ENCODE measurements around the gene ZNF785. TPM values are rescaled to one million over a fixed set of nuclear protein-coding genes. Genes with fewer than 3 reads are reported as not detected.

The ZNF785 gene
- total RNA-seq, 1 experiment from 2014 or later, result 23.2 TPM

DNA sequence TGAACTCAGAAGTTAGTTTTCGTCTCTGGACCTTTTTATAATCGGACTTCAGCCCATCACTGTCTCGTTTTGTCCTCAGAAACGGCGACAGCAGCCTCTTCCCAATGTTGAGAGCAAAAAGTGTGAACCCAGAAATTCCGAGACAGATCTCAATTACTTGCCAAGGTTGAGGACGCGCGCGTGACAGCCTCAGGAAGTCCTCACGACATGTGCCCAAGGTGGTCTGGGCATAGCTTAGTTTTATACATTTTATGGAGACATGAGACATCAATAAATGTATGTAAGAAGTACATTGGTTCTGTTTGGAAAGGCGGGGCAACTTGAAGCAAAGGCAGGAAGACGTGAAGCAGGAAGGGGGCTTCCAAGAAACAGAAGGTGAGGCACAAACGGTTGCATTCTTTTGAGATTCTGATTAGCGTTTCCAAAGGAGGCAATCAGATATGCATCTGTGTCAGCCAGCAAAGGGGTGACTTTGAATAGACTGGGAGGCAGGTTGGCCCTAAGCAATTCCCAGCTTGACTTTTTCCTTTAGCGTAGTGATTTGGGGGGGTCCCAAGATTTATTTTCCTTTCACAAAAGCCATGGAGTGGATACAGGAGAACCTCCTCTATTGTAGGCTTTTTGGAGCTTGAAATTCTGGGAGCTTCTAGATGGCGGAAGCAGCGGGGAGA, 50.3 kb downstream of the ZNF785 start:
- ChIA-PET POLR2A (ENCODE audit: low non-redundant PET) (interaction anchor here (0.6 kb wide), 1 partner anchor 9 kb away, joined by 4 read pairs; no protein-coding TSS in a partner anchor), CTCF (interaction anchor here (0.7 to 1.0 kb wide), 3 partner anchors 8 to 85 kb away, joined by 3 to 5 read pairs (median 3); partner anchors contain the start of gene ZNF688)
- BruUV-seq (replicated peaks), result TSS peak; percentile 89
- Histone ChIP-seq H3K27me3 (replicated peaks; ENCODE audit: insufficient read depth, low read depth, low read length, poor library complexity) (no peaks in the 10 kb centered on the region), H3K4me1 (ENCODE audit: insufficient read depth, low read length, poor library complexity, severe bottlenecking) (peaks cover 9% of the 10 kb centered on the region), H3K4me3 (ENCODE audit: low read depth, low read length, poor library complexity, severe bottlenecking) (peak overlapping the region; percentile 70), H3K36me3 (ENCODE audit: insufficient read depth, low read length, poor library complexity, severe bottlenecking) (peaks cover 18% of the 10 kb centered on the region), H3K27ac (ENCODE audit: low read depth, low read length, poor library complexity, severe bottlenecking) (peak overlapping the region; percentile 93), H3K9me3 (ENCODE audit: low read depth, low read length, poor library complexity, severe bottlenecking) (no peaks in the 10 kb centered on the region)
- no peak for TF ChIP-seq CTCF (conservative IDR thresholded peaks at IDR 0.05; ENCODE audit: low read depth, low read length)
- no peak for TF ChIP-seq EZH2 (IDR thresholded peaks at IDR 0.05; ENCODE audit: borderline replicate concordance, low read depth, low read length, poor library complexity, severe bottlenecking)
- intact Hi-C loops (cut with micrococcal nuclease; ENCODE audit: unreplicated experiment), result loop anchor here (1.0 kb wide), 1 partner anchor 23 kb away; the partner anchor contains the start of gene ZNF764
- no peak for DNase-seq (ENCODE audit: low spot score)

- DNase-seq (ENCODE audit: low spot score), result peak; percentile 90
- Histone ChIP-seq H3K9me3 (ENCODE audit: low read depth, low read length, poor library complexity, severe bottlenecking) (no peaks in the 10 kb centered on the region), H3K4me1 (ENCODE audit: insufficient read depth, low read length, poor library complexity, severe bottlenecking) (peaks cover 9% of the 10 kb centered on the region), H3K27me3 (replicated peaks; ENCODE audit: insufficient read depth, low read depth, low read length, poor library complexity) (no peaks in the 10 kb centered on the region), H3K4me3 (ENCODE audit: low read depth, low read length, poor library complexity, severe bottlenecking) (peak within 1 kb of the TSS; percentile 70), H3K36me3 (ENCODE audit: insufficient read depth, low read length, poor library complexity, severe bottlenecking) (peaks cover 18% of the 10 kb centered on the region), H3K27ac (ENCODE audit: low read depth, low read length, poor library complexity, severe bottlenecking) (peak within 1 kb of the TSS; percentile 93)
- intact Hi-C loops (cut with micrococcal nuclease; ENCODE audit: unreplicated experiment), result loop anchor here (1.0 kb wide), 1 partner anchor 24 kb away; the partner anchor contains the start of gene ZNF764
- CTCF ChIA-PET, result interaction anchor here (0.6 kb wide), 1 partner anchor 34 kb away, joined by 3 read pairs; no protein-coding TSS in a partner anchor
- TF ChIP-seq CTCF (conservative IDR thresholded peaks at IDR 0.05; ENCODE audit: low read depth, low read length) (no peak), EZH2 (IDR thresholded peaks at IDR 0.05; ENCODE audit: borderline replicate concordance, low read depth, low read length, poor library complexity, severe bottlenecking) (no peak)
- TSS peak; percentile 54 for BruUV-seq (replicated peaks)
- POLR2A ChIA-PET (ENCODE audit: low non-redundant PET), result interaction anchor here (0.6 kb wide), 1 partner anchor 10 kb away, joined by 4 read pairs; no protein-coding TSS in a partner anchor
Observed at GRCh38 chr16:30534368-30535105, 51.0 kb downstream of the ZNF785 start, which contains the start of gene ZNF747. Gene ZNF747 (minus strand): TSS chr16:30534858. CDS start chr16:30534679, 179 bp downstream.

DNA sequence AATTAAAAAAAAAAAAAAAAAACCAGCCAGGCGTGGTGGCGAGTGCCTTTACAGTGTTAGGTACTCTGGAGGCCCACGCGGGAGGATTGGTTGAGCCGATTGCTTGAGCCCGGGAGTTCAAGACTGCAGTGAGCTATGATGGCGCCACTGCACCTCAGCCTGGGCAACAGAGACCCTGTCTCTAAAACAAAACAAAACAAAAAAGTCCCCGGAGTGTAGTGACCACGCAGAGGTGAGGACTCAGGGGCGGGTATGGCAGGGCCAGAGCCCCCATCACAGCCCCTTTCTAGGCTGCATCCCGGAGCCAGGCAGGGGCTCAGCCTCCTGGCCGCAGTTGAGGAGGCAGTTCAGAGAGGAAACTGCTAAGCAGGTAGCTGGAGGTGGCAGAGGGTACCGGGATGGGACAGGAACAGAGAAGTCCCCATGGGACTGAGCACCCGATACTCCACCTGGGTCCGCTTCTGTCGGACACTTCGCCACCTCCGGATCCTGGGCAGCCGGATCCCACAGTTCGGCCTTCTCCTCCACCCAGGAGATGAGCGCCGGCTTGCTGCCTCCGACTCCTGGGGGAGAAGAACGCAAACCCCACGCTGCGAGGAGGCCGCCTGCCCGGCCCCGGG, 51.6 kb downstream of the ZNF785 start:
- no TSS peak for BruUV-seq (replicated peaks)
- intact Hi-C loops (cut with micrococcal nuclease; ENCODE audit: unreplicated experiment), result no loop called here
- Histone ChIP-seq H3K4me1 (ENCODE audit: insufficient read depth, low read length, poor library complexity, severe bottlenecking) (peaks cover 9% of the 10 kb centered on the region), H3K27me3 (replicated peaks; ENCODE audit: insufficient read depth, low read depth, low read length, poor library complexity) (no peaks in the 10 kb centered on the region), H3K27ac (ENCODE audit: low read depth, low read length, poor library complexity, severe bottlenecking) (peak overlapping the region; percentile 93), H3K36me3 (ENCODE audit: insufficient read depth, low read length, poor library complexity, severe bottlenecking) (peaks cover 18% of the 10 kb centered on the region), H3K4me3 (ENCODE audit: low read depth, low read length, poor library complexity, severe bottlenecking) (peak overlapping the region; percentile 70), H3K9me3 (ENCODE audit: low read depth, low read length, poor library complexity, severe bottlenecking) (no peaks in the 10 kb centered on the region)
- ChIA-PET POLR2A (ENCODE audit: low non-redundant PET) (no interaction called here), CTCF (interaction anchor here (0.6 kb wide), 1 partner anchor 35 kb away, joined by 3 read pairs; no protein-coding TSS in a partner anchor)
- DNase-seq (ENCODE audit: low spot score), result peak; percentile 27
- no peak for TF ChIP-seq CTCF (conservative IDR thresholded peaks at IDR 0.05; ENCODE audit: low read depth, low read length)
- TF ChIP-seq EZH2 (IDR thresholded peaks at IDR 0.05; ENCODE audit: borderline replicate concordance, low read depth, low read length, poor library complexity, severe bottlenecking), result no peak
